ENCODE measurements around the gene VIPR2. TPM values are rescaled to one million over a fixed set of nuclear protein-coding genes. Genes with fewer than 3 reads are reported as not detected.

The VIPR2 gene
- polyA plus RNA-seq, 1 experiment: not detected

GRCh38 chr7:159078193-159078910 is 66.3 kb downstream of the VIPR2 start:
- no peak for TF ChIP-seq CTCF (IDR thresholded peaks at IDR 0.05; ENCODE audit: insufficient read depth, low read depth, low read length)
- ChIA-PET CTCF (no interaction called here), POLR2A (no interaction called here)
- no peak for DNase-seq (ENCODE audit: low read depth)
- H3K36me3 ChIP-seq (ENCODE audit: control insufficient read depth, insufficient read depth, low read length): no peaks in the 10 kb centered on the region
- H3K4me3 ChIP-seq (ENCODE audit: low read depth, low read length): no peak overlapping the region
- H3K27me3 ChIP-seq (ENCODE audit: control insufficient read depth, insufficient read depth, low read length): no peaks in the 10 kb centered on the region

GRCh38 chr7:159076333-159076732 is 68.3 kb downstream of the VIPR2 start:
- ChIA-PET CTCF (no interaction called here), POLR2A (no interaction called here)
- Histone ChIP-seq H3K36me3 (ENCODE audit: control insufficient read depth, insufficient read depth, low read length) (no peaks in the 10 kb centered on the region), H3K27me3 (ENCODE audit: control insufficient read depth, insufficient read depth, low read length) (no peaks in the 10 kb centered on the region), H3K4me3 (ENCODE audit: low read depth, low read length) (no peak overlapping the region)
- TF ChIP-seq CTCF (IDR thresholded peaks at IDR 0.05; ENCODE audit: insufficient read depth, low read depth, low read length): no peak
- DNase-seq (ENCODE audit: low read depth): no peak

- Histone ChIP-seq H3K4me3 (ENCODE audit: low read depth, low read length) (no peak overlapping the region), H3K27me3 (ENCODE audit: control insufficient read depth, insufficient read depth, low read length) (no peaks in the 10 kb centered on the region), H3K36me3 (ENCODE audit: control insufficient read depth, insufficient read depth, low read length) (no peaks in the 10 kb centered on the region)
- CTCF ChIA-PET: no interaction called here
- POLR2A ChIA-PET: no interaction called here
- no peak for TF ChIP-seq CTCF (IDR thresholded peaks at IDR 0.05; ENCODE audit: insufficient read depth, low read depth, low read length)
- no peak for DNase-seq (ENCODE audit: low read depth)
These were observed 69.0 kb downstream of the VIPR2 start for GRCh38 chr7:159075563-159076238.

GRCh38 chr7:159071260-159071659 is 73.4 kb downstream of the VIPR2 start:
- DNase-seq (ENCODE audit: low read depth): no peak
- Histone ChIP-seq H3K27me3 (ENCODE audit: control insufficient read depth, insufficient read depth, low read length) (no peaks in the 10 kb centered on the region), H3K36me3 (ENCODE audit: control insufficient read depth, insufficient read depth, low read length) (no peaks in the 10 kb centered on the region), H3K4me3 (ENCODE audit: low read depth, low read length) (no peak overlapping the region)
- ChIA-PET CTCF (no interaction called here), POLR2A (no interaction called here)
- TF ChIP-seq CTCF (IDR thresholded peaks at IDR 0.05; ENCODE audit: insufficient read depth, low read depth, low read length): no peak

GRCh38 chr7:159070431-159071148 is 74.1 kb downstream of the VIPR2 start:
- CTCF ChIA-PET: no interaction called here
- no peak for DNase-seq (ENCODE audit: low read depth)
- Histone ChIP-seq H3K4me3 (ENCODE audit: low read depth, low read length) (no peak overlapping the region), H3K27me3 (ENCODE audit: control insufficient read depth, insufficient read depth, low read length) (no peaks in the 10 kb centered on the region), H3K36me3 (ENCODE audit: control insufficient read depth, insufficient read depth, low read length) (no peaks in the 10 kb centered on the region)
- no peak for TF ChIP-seq CTCF (IDR thresholded peaks at IDR 0.05; ENCODE audit: insufficient read depth, low read depth, low read length)
- POLR2A ChIA-PET: no interaction called here
